Keratinocyte (primary cell): ENCODE data around the gene FBRSL1.

Experiments used
- CTCF ChIP-seq, 3 experiments: IDR thresholded peaks in 1 of 3; conservative IDR thresholded peaks in 1 of 3; optimal IDR thresholded peaks in 1 of 3; 2 replicates in 2 of 3; 3 replicates in 1 of 3; pipeline versions ENCODE3 to v1.5.1; 2011; ENCODE audit warnings: low read length in 3 of 3, mild to moderate bottlenecking in 3 of 3, moderate library complexity in 2 of 3, control low read depth in 1 of 3, inconsistent platforms in 1 of 3; ENCODE audit not compliant: insufficient read depth in 2 of 3; ENCODE audit errors: extremely low read depth in 1 of 3
- EZH2 ChIP-seq: IDR thresholded peaks from one replicate; pipeline ENCODE4 v1.6.1; 2012; ENCODE audit warnings: inconsistent platforms, mild to moderate bottlenecking, low read length, moderate library complexity

- no peak for TF ChIP-seq CTCF (optimal IDR thresholded peaks at IDR 0.05 in 1 of 3, IDR thresholded peaks at IDR 0.05 in 1 of 3, conservative IDR thresholded peaks at IDR 0.05 in 1 of 3; ENCODE audit: extremely low read depth in 1 of 3, insufficient read depth in 2 of 3, low read length in 3 of 3)
- TF ChIP-seq EZH2, result no peak
These were observed 37.2 kb upstream of the FBRSL1 start for GRCh38 chr12:132452596-132453350.
